Liver (tissue), 9 donors: ENCODE data around the gene PPDPF. TPM values are rescaled to one million over a fixed set of nuclear protein-coding genes. Genes with fewer than 3 reads are reported as not detected.

Experiments
- DNase-seq: peaks from one replicate; pipeline ENCODE4 v3.0.0-alpha.2; 2017; ENCODE audit warnings: low spot score
- H3K27ac ChIP-seq, 2 donors: one replicate each; pipeline ENCODE4 v1.7.0; 2013; ENCODE audit warnings: inconsistent platforms in 2 of 2, low read length in 2 of 2, control low read depth in 1 of 2, low read depth in 1 of 2, mild to moderate bottlenecking in 1 of 2
- H3K27me3 ChIP-seq, 4 donors: one replicate each; pipeline versions ENCODE4 v1.6.1 to v1.7.0; 2013; ENCODE audit warnings: low read length in 3 of 4, inconsistent platforms in 1 of 4, mild to moderate bottlenecking in 1 of 4, moderate library complexity in 1 of 4; ENCODE audit not compliant: control insufficient read depth in 4 of 4, insufficient read depth in 4 of 4
- H3K36me3 ChIP-seq, 4 donors: one replicate each; pipeline versions ENCODE4 v1.6.1 to v1.7.0; 2013; ENCODE audit warnings: low read length in 3 of 4, mild to moderate bottlenecking in 3 of 4, low read depth in 1 of 4, moderate library complexity in 1 of 4; ENCODE audit not compliant: control insufficient read depth in 4 of 4, insufficient read depth in 3 of 4
- H3K4me1 ChIP-seq, 4 donors: one replicate each; pipeline versions ENCODE4 v1.6.1 to v1.7.0; 2013; ENCODE audit warnings: low read length in 3 of 4, mild to moderate bottlenecking in 3 of 4, moderate library complexity in 1 of 4; ENCODE audit not compliant: control insufficient read depth in 4 of 4, insufficient read depth in 4 of 4
- H3K4me3 ChIP-seq, 3 donors: one replicate each; pipeline versions ENCODE4 v1.6.1 to v1.7.0; 2013; ENCODE audit warnings: low read length in 3 of 3, control low read depth in 1 of 3, low read depth in 1 of 3, mild to moderate bottlenecking in 1 of 3
- H3K9ac ChIP-seq, 2 donors: one replicate each; pipeline ENCODE4 v1.7.0; 2013; ENCODE audit warnings: low read length in 2 of 2, mild to moderate bottlenecking in 2 of 2, moderate library complexity in 2 of 2, control low read depth in 1 of 2, low read depth in 1 of 2
- H3K9me3 ChIP-seq, 4 donors: one replicate each; pipeline versions ENCODE4 v1.6.1 to v1.7.0; 2013; ENCODE audit warnings: low read length in 3 of 4; ENCODE audit not compliant: control insufficient read depth in 4 of 4
- EGR1 ChIP-seq, 2 donors: IDR thresholded peaks; 2 replicates each; pipeline ENCODE4 v1.6.1; 2016 to 2018; ENCODE audit warnings: antibody characterized with exemption in 2 of 2, low read depth in 2 of 2
- FOXA1 ChIP-seq: IDR thresholded peaks from 2 replicates; pipeline ENCODE4 v1.6.1; 2016; ENCODE audit warnings: antibody characterized with exemption
- FOXA2 ChIP-seq: IDR thresholded peaks from 2 replicates; pipeline ENCODE4 v1.6.1; 2016; ENCODE audit warnings: antibody characterized with exemption
- HNF4A ChIP-seq, 2 donors: conservative IDR thresholded peaks; 2 replicates each; pipeline ENCODE4 v1.6.1; 2016; ENCODE audit warnings: antibody characterized with exemption in 2 of 2, mild to moderate bottlenecking in 2 of 2
- JUND ChIP-seq, 2 donors: IDR thresholded peaks; 2 replicates each; pipeline ENCODE4 v1.6.1; 2016; ENCODE audit warnings: antibody characterized with exemption in 2 of 2
- NR2F2 ChIP-seq: IDR thresholded peaks from 2 replicates; pipeline ENCODE4 v1.6.1; 2016; ENCODE audit warnings: antibody characterized with exemption
- RAD21 ChIP-seq, 2 donors: IDR thresholded peaks; 2 replicates each; pipeline ENCODE4 v1.6.1; 2016; ENCODE audit warnings: antibody characterized with exemption in 2 of 2, mild to moderate bottlenecking in 2 of 2
- RXRA ChIP-seq, 2 donors: IDR thresholded peaks; 2 replicates each; pipeline ENCODE4 v1.6.1; 2017 to 2018; ENCODE audit warnings: antibody characterized with exemption in 2 of 2, mild to moderate bottlenecking in 1 of 2
- SP1 ChIP-seq: IDR thresholded peaks from 2 replicates; pipeline ENCODE4 v1.6.1; 2018; ENCODE audit warnings: antibody characterized with exemption, mild to moderate bottlenecking
- TAF1 ChIP-seq: conservative IDR thresholded peaks from 2 replicates; pipeline ENCODE4 v1.6.1; 2016; ENCODE audit warnings: antibody characterized with exemption, mild to moderate bottlenecking
- YY1 ChIP-seq: IDR thresholded peaks from 2 replicates; pipeline ENCODE4 v1.6.1; 2016; ENCODE audit warnings: antibody characterized with exemption, mild to moderate bottlenecking
- WGBS: extraction: QIAGEN DNeasy Blood & Tissue Kit; methylation state at CpG from one replicate; pipeline ENCODE4 v1.1.7; 2013; 5-methylcytosine and 5-hydroxymethylcytosine counted together
- polyA plus RNA-seq, 2 donors: library from polyadenylated mRNA; stranded (reverse) in 1 of 2; unstranded in 1 of 2; fragments of 200-250 nt in 1 of 2; fragments of >200 nt in 1 of 2; fragmentation: Nextera tagmentation in 1 of 2; extraction: Ambion mirVana in 1 of 2; gene quantifications; one replicate each; pipeline versions ENCODE4 v1.2.1 to v1.2.3, GENCODE V29; 2013 to 2015
- total RNA-seq, 2 donors: library from RNA; depleted of rRNA; stranded (reverse); fragments of >200 nt; gene quantifications; one replicate each; pipeline ENCODE4 v1.2.3, GENCODE V29; 2014
- TF ChIP-seq, protein P1 (sequence below): IDR thresholded peaks from 2 replicates; pipeline ENCODE4 v1.6.1; 2016; ENCODE audit warnings: antibody characterized with exemption
- TF ChIP-seq, protein P2 (sequence below): IDR thresholded peaks from 2 replicates; pipeline ENCODE4 v1.6.1; 2016; ENCODE audit warnings: antibody characterized with exemption
- TF ChIP-seq, protein P3 (sequence below): IDR thresholded peaks from 2 replicates; pipeline ENCODE4 v1.6.1; 2016; ENCODE audit warnings: antibody characterized with exemption
- TF ChIP-seq, protein P4 (sequence below): IDR thresholded peaks from 2 replicates; pipeline ENCODE4 v1.6.1; 2016; ENCODE audit warnings: antibody characterized with exemption, mild to moderate bottlenecking
- TF ChIP-seq, protein P5 (sequence below): fragments of 150-350 bp; IDR thresholded peaks from 2 replicates; pipeline ENCODE4 v1.5.1; 2017; ENCODE audit warnings: improper control_type of control experiment, low read depth, low read length; ENCODE audit not compliant: missing input control
- donor health status: healthy.
- donor health status: healthy.
- donor health status: healthy.
- donor health status: healthy.
- donor health status: healthy.

The PPDPF gene
- total and polyA plus RNA-seq, 4 donors = 8.3 to 196 (median 25.3) TPM

DNA sequence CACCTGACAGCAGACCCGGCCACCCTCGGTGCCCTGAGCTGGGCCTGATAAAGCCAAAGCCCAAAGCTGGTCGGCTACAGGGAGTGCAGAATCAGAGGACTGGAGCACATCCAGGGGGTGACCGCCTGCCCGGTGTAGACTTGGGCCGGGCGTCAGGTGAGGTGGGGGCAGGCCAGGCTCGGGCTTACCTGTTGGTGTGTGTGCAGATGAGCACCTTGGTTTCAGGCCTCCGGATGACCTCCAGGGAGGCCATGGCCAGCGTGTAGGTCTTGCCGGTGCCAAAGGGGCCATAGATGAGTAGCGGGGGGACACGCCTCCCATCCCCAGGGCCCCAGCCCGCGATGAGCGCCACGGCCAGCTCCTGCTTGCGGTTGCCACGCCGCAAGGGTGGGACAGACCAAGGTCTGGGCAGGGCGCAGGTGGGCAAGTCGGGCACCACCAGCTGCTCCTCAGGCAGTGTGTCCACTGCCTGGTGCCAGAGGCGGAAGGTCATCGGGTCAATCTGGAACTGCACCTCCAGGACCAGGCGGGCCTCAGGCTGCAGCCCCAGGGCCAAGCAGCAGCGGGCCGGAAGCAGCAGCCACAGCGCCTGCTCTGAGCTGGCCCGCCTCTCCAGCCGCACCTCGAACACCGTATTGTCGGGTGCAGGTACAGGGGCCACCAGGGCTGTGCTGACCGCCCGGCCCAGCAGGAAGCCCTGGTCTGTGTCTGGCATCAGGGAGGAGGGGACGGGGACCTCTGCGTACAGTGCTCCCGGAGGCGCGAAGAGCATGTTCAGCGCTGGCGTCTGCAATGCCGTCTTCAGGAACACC lies 47.8 kb downstream of the PPDPF start (continued):
- TF ChIP-seq, protein P1, sequence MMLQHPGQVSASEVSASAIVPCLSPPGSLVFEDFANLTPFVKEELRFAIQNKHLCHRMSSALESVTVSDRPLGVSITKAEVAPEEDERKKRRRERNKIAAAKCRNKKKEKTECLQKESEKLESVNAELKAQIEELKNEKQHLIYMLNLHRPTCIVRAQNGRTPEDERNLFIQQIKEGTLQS = no peak
- TF ChIP-seq JUND (IDR thresholded peaks at IDR 0.05) (no peak), HNF4A (conservative IDR thresholded peaks at IDR 0.05) (no peak), FOXA2 (no peak), RXRA (IDR thresholded peaks at IDR 0.05) (no peak), SP1 (no peak), FOXA1 (no peak), NR2F2 (no peak)

DNA sequence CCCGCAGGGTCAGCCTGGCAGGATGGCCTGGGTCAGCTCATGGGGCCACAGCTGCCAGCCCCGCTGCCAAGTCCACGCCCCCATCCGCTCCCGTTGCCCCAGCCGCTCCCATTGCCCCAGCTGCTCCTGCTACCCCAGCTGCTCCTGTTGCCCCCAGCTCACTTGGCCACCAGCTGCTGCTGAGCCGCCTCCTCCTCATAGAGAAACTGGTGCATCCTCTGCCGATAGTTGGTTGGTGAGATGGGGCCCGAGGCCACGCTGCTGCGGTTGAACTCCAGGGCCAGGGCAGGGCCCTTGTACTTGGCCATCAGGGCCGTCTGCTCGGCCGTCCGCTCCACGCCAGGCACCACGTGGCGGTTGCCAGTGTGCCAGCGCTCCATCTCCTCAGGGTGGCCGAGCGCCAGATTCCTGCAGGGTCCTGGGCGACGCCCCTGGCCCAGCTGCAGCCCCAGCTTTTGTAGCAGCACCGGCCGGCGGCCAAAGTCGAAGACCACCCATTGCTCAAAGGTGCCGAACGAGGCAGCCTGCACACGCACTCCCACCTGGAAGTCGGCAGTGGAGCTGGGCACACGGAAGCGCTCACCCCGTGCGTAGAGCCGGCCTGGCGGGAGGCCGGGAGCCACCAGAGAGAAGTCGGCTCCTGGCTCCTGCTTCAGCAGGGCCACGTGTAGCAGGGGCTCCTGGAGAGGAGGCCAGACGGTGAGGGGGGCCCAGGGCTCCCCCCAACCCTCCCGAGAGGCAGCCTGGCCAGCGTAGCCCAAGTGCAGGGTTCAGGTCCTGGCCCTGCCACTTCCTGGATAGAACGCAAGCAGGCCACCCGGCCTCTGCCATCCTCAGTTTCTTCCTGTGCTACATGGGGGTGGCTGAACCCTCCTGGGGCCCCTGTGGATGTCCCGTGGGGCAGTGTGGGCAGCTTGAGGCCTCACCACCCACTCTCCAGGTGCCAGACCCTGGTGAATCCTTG lies 48.7 kb downstream of the PPDPF start:
- TF ChIP-seq, protein P2, sequence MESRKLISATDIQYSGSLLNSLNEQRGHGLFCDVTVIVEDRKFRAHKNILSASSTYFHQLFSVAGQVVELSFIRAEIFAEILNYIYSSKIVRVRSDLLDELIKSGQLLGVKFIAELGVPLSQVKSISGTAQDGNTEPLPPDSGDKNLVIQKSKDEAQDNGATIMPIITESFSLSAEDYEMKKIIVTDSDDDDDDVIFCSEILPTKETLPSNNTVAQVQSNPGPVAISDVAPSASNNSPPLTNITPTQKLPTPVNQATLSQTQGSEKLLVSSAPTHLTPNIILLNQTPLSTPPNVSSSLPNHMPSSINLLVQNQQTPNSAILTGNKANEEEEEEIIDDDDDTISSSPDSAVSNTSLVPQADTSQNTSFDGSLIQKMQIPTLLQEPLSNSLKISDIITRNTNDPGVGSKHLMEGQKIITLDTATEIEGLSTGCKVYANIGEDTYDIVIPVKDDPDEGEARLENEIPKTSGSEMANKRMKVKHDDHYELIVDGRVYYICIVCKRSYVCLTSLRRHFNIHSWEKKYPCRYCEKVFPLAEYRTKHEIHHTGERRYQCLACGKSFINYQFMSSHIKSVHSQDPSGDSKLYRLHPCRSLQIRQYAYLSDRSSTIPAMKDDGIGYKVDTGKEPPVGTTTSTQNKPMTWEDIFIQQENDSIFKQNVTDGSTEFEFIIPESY = no peak
- H3K4me3 ChIP-seq = no peak overlapping the region
- WGBS = 93% methylated on average over 46 of the region's 46 CpGs
- H3K27me3 ChIP-seq = no peaks in the 10 kb centered on the region
- no peak for DNase-seq
- peaks cover 3 to 21% (median 10%) of the 10 kb centered on the region in 4 donors for H3K4me1 ChIP-seq
- H3K36me3 ChIP-seq = peaks cover 0 to 20% (median 15%) of the 10 kb centered on the region in 4 donors
- H3K9ac ChIP-seq = no peak overlapping the region
- H3K9me3 ChIP-seq = no peaks in the 10 kb centered on the region
- no peak overlapping the region for H3K27ac ChIP-seq

DNA sequence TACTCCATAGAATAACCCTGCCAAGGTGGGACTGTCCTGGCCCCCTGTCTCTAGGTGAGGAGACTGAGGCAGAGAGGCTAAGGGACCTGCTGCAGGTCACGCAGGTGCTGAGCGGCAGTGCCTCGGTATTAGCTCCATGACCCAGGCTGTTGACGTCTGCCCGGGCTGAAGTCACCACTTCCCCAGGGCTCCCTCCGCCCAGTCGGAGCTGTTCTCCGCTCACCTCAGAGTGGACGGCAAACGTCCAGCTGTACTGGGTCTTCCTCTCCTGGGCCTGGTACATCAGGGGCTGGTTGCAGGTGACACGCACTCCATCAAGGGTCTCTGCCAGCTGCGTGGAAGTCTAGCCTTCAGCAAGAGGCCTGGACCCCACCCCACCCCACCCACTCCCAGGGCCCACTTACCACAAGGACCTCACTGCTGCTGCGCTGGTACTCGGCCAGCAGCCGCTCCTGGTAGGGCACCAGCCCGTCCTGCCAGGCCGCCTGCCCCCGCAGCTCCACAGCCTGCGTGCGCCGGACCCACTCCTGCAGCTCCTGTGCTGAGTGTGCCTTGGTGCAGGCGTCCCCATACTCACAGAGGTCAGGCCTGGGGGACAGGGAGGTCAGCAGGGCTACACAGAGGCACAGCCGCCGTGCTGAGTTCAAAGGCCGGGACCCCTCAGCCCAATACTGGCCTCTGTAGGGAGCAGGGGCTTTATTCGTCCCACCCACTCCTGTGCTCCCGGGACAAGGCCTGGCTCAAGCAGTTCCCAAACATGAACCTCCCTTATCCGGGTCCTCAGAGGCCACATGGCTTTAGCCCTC lies 49.9 kb downstream of the PPDPF start:
- Histone ChIP-seq H3K36me3 (peaks cover 0 to 14% (median 8%) of the 10 kb centered on the region in 4 donors), H3K9me3 (no peaks in the 10 kb centered on the region), H3K27ac (no peak overlapping the region), H3K27me3 (no peaks in the 10 kb centered on the region), H3K4me3 (no peak overlapping the region), H3K9ac (no peak overlapping the region), H3K4me1 (peaks cover 3 to 24% (median 15%) of the 10 kb centered on the region in 4 donors)
- DNase-seq = no peak
- WGBS = 95% methylated on average over 28 of the region's 28 CpGs
- TF ChIP-seq YY1 (no peak), RAD21 (IDR thresholded peaks at IDR 0.05) (no peak), NR2F2 (no peak), FOXA2 (no peak), EGR1 (IDR thresholded peaks at IDR 0.05; ENCODE audit: low read depth in 2 of 2) (no peak), SP1 (no peak), RXRA (IDR thresholded peaks at IDR 0.05) (no peak), FOXA1 (no peak), HNF4A (conservative IDR thresholded peaks at IDR 0.05) (no peak), TAF1 (no peak)
- TF ChIP-seq, protein P3, sequence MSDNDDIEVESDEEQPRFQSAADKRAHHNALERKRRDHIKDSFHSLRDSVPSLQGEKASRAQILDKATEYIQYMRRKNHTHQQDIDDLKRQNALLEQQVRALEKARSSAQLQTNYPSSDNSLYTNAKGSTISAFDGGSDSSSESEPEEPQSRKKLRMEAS = no peak
- TF ChIP-seq, protein P2 = no peak
- TF ChIP-seq, protein P4, sequence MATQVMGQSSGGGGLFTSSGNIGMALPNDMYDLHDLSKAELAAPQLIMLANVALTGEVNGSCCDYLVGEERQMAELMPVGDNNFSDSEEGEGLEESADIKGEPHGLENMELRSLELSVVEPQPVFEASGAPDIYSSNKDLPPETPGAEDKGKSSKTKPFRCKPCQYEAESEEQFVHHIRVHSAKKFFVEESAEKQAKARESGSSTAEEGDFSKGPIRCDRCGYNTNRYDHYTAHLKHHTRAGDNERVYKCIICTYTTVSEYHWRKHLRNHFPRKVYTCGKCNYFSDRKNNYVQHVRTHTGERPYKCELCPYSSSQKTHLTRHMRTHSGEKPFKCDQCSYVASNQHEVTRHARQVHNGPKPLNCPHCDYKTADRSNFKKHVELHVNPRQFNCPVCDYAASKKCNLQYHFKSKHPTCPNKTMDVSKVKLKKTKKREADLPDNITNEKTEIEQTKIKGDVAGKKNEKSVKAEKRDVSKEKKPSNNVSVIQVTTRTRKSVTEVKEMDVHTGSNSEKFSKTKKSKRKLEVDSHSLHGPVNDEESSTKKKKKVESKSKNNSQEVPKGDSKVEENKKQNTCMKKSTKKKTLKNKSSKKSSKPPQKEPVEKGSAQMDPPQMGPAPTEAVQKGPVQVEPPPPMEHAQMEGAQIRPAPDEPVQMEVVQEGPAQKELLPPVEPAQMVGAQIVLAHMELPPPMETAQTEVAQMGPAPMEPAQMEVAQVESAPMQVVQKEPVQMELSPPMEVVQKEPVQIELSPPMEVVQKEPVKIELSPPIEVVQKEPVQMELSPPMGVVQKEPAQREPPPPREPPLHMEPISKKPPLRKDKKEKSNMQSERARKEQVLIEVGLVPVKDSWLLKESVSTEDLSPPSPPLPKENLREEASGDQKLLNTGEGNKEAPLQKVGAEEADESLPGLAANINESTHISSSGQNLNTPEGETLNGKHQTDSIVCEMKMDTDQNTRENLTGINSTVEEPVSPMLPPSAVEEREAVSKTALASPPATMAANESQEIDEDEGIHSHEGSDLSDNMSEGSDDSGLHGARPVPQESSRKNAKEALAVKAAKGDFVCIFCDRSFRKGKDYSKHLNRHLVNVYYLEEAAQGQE = no peak
- TF ChIP-seq, protein P5, sequence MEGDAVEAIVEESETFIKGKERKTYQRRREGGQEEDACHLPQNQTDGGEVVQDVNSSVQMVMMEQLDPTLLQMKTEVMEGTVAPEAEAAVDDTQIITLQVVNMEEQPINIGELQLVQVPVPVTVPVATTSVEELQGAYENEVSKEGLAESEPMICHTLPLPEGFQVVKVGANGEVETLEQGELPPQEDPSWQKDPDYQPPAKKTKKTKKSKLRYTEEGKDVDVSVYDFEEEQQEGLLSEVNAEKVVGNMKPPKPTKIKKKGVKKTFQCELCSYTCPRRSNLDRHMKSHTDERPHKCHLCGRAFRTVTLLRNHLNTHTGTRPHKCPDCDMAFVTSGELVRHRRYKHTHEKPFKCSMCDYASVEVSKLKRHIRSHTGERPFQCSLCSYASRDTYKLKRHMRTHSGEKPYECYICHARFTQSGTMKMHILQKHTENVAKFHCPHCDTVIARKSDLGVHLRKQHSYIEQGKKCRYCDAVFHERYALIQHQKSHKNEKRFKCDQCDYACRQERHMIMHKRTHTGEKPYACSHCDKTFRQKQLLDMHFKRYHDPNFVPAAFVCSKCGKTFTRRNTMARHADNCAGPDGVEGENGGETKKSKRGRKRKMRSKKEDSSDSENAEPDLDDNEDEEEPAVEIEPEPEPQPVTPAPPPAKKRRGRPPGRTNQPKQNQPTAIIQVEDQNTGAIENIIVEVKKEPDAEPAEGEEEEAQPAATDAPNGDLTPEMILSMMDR = no peak
